NCI-H146 (cell line): ENCODE results near the gene GMPPA.

Source experiments
- DNase-seq: peaks from one replicate; lab custom pipeline; 2025; lab: John Stamatoyannopoulos, UW

GMPPA gene

DNA sequence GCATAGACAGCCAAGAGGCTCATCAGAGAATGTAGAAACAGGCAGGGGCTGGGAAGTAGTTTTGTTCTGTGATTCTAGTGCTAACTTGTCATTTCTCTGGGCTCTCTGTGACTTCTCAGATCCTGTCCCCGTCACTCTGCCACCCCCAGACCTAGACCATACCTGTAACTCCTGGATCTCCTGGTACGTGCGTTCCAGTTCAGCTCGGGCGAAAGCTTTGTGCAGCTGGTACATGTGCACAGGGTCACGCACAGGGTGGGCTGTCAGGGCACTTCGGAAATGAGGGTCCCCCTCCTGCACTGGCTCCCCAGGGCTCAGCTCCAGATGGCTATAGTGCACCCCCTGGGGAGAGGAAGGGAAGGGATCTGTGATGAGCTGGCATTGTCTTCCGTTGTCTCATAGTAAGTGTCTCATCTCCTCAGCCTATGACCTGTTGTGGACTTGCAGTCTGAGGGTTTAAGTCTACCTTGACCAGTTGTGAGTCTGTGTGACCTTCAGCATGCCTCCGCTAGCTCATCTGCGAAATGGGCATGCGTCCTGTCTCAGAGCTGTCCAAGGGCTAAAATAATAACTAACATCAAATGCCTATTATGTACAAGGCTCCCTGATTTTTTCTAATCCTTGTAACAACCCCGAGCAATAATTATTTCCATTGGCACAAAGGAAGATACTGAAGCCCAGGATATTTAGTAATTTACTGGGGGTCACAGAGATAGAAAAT is 42.3 kb downstream of the GMPPA start:
- no peak for DNase-seq

DNA sequence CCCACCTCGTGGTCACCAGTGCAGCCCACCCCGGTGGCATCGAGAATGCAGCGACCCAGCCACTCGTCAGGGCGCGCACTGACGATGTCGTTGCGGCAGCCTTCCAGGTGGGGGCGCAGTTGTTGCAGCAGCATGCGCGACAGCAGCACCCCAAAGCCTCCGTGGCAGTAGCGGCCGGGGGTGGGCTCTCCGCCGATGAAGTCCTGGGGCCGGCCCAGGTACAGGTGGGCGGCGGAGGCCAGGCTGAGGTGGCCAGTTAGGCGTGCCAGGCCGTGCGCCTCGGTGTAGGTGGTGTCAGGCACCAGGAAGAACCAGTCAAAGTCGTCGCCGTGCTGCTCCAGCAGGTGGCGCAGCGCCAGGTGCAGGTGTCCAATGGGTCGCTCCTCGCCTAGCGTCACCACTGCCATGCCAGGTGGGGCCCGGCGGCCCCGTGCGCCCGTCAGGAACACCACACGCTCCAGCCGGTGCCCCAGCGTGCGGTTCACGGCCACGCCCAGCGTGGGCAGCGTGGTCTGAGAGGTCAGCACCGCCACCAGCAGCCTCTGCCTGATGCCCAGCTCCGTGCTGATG is 43.0 kb downstream of the GMPPA start:
- peak; percentile 82 for DNase-seq

DNA sequence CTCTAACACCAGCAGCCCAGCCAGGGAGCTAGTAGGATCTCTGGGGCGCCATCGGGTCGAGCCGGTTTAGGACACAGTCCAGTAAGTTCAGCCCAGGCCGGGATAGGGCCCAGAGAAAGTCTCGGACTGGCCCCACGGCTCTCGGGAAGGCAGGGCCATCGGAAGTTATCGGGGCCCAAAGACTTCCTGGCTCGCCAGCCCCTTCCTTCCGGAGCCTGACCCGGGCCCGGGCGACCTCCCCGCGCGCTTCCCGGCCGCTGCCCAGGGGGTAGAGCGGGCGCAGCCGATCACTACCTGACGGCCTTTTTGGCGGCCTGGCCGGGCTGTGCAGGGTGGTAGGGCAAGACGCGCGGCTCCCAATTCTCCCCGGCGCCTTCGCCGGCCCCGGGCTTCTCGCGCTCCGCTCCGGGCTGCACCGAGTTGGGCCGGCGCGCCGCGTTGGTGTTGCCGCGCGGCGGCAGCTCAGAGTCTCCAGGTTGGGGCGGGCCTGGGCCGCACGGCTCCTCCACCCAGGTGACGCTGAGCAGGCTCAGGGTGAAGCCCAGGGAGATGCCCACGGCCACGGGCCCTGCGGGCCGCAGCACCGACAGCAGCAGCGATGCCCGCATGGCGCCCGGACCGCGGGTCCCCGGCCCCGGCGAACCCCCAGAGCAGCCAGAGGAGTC is 44.4 kb downstream of the GMPPA start:
- peak; percentile 20 for DNase-seq

DNA sequence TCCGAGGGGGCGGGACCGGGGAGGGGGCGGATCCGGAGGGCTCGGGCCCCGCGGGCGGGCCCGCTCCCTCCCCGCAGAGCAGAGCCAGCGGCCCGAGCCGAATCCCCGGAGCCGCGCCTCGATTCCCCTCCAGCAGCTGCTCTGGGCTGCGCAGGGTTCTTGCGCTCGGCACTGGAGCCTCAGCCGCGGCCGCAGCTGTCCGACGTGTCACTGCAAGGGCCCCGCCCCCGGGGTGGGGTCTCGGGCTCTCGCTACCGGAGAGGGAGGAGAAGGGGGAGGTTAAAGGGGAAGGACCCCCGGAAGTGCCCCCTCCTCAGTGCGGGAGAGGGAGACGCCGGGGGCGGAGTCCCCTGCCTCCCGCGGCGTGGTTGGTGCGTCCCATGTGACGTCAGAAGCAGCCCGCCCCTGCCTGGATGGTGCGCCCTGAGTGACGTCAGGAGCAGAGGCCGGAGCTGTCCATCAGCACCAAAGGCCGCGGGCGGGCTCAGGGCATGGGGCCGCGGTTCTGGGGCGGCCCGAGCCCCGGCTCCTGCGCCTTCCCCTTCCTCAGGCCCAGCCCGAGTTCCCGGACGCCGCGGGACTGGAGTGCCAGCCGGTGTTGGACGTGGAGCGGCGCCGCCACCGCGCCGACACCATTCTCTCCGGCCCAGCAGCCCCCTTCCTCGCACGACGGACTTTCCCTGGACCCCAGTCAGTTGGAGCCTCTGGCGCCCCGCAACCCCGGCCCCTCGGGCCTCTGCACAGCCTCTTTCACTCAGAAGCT is 45.1 kb downstream of the GMPPA start, which contains the start of the genes CHPF and TMEM198:
Gene CHPF, minus strand, starts transcription at position 214 of the 763 bp plus-strand sequence. CDS start 271 bp downstream, outside the sequence.
Gene TMEM198, plus strand, starts transcription at position 433 of the 763 bp plus-strand sequence. CDS start 700 bp downstream, outside the sequence.
- peak; percentile 98 for DNase-seq

DNA sequence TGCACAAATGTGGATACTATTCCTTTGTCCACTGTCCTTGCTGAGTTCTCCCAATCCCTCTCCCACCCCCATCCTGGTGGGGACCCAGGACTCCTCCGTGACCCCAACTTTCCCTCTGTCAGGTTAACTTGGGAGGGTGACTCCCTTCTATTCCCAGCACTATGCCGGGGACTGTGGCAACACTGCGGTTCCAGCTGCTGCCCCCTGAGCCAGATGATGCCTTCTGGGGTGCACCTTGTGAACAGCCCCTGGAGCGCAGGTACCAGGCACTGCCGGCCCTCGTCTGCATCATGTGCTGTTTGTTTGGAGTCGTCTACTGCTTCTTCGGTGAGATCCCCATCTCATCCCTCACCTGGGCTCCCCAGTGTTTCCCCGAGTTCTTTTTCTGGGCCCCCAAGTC is 45.9 kb downstream of the GMPPA start:
- DNase-seq: no peak

DNA sequence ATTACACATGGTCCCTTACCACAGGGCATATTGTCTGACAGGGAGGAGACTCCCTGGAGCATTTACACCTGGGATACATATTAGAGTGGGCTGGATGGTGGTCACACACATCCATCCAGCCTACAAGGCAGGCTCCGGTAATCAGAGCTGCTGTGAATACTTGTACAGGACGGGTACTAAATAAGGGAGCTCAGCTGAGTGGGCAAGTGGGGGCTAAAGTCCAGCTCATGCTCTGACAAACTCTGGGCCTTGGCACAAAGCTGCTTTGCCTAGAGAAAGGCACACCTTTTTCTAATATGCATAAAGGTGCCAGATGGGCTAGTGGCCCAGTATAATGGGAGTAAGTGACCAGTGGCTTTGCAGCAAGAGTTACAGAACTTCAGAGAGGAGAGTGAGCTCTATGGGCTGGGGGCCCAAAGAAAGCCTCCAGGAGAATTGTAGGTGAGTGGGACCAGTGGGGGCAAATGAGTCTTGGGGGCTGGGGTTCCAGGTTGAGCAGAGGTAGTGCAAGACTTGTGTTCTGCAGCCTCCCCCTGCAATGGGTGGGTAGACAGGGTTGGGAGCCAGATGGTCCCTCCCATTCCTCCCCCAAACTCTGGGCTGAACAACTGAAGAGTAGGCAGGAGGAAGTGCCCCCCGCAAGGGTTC is 46.7 kb downstream of the GMPPA start:
- DNase-seq: no peak

DNA sequence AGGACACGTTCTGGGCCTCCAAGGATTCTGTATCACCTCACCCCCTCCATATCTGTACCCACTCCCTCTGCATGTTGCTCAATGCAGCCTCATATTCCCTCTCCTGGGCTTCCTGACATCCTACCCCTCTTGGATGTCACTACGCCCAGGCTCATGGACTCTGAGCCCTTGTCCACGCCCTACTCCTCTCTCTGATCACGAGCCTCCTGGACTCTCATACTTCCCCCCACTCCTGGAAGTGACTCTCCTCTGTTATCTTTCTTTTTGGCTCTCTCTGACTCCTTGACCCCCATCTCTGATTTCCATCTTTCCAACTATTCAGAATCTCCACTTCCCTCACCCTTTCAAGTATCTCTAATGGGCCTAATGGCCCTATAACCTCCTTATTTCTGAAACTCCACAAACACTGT is 47.3 kb downstream of the GMPPA start:
- DNase-seq: no peak

DNA sequence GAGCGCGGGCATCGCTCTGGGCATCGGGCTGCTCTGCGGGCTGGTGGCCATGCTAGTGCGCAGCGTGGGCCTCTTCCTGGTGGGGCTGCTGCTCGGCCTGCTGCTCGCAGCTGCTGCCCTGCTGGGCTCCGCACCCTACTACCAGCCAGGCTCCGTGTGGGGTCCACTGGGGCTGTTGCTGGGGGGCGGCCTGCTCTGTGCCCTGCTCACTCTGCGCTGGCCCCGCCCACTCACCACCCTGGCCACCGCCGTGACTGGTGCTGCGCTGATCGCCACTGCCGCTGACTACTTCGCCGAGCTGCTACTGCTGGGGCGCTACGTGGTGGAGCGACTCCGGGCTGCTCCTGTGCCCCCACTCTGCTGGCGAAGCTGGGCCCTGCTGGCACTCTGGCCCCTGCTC is 48.9 kb downstream of the GMPPA start:
- no peak for DNase-seq

DNA sequence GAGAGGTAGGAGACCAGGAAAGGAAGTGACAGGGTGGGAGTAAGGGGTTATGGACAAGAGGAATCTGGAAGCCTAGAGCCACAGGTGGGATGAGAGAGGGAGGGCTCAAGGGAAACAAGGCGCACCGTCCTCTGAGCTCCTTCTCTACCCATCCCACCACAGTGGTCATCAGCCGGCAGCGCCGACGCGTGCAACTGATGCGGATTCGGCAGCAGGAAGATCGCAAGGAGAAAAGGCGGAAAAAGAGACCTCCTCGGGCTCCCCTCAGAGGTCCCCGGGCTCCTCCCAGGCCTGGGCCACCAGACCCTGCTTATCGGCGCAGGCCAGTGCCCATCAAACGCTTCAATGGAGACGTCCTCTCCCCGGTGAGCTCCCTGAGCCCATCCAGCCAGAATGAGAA is 50.3 kb downstream of the GMPPA start:
- DNase-seq: no peak

DNA sequence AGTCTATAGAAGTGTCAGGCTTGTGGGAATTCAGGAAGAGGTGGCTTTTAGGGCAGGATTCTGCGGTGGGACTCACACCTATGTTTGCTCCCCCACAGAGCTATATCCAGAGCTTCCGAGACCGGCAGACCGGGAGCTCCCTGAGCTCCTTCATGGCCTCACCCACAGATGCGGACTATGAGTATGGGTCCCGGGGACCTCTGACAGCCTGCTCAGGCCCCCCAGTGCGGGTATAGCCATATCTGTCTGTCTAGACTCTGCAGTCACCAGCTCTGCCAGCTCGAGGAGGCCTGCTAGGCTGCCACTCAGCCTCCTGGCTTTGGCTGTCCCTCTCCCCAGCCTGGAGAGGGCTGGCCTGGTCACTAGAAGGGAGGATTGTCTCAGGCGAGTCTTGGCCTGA is 50.9 kb downstream of the GMPPA start:
- DNase-seq: no peak

DNA sequence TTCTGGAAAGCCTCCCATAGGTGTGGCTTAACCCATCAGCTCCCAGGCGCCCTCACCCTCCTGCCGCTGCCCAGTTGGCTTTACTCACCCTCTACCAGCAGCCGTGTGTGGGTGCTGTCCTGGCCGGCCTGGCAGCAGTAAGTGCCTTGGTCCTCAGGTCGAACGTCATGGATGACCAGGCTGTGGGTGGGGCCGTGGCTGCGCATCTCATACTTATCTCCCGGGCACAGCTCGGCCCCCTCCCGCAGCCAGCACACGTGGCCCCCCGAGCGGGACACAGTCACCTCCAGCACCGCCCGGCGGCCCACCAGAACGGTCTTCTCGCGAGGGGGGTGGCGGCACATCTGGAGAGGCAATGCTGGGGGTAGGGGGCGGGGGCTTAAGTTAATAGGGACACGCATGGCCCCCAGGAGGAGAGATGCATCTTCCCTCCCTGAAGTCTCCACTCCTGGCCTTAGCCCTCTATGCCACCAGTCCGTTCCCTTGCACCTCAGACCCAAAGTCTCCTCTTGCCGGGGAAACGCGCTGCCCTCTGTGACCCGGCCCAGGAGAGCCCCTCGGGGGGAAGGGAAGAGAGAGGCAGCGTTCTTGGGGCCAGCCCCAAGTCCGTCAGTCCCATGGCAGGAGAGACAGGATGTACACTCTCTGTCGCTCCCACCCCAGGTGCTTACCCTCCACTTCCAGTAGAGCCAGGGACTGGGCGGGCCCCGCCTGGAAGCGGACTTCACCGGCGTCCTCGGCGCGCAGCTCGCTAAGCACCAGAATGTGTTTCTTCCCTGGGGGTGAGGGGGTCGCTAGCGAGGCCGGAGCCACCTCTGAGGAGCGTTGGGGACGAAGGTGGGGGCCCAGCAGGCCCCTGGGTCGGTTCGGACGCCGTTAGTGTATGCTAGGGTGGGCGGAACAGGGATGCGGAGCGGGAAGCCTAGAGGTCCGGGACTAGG is 53.0 kb downstream of the GMPPA start:
- peak; percentile 69 for DNase-seq

DNA sequence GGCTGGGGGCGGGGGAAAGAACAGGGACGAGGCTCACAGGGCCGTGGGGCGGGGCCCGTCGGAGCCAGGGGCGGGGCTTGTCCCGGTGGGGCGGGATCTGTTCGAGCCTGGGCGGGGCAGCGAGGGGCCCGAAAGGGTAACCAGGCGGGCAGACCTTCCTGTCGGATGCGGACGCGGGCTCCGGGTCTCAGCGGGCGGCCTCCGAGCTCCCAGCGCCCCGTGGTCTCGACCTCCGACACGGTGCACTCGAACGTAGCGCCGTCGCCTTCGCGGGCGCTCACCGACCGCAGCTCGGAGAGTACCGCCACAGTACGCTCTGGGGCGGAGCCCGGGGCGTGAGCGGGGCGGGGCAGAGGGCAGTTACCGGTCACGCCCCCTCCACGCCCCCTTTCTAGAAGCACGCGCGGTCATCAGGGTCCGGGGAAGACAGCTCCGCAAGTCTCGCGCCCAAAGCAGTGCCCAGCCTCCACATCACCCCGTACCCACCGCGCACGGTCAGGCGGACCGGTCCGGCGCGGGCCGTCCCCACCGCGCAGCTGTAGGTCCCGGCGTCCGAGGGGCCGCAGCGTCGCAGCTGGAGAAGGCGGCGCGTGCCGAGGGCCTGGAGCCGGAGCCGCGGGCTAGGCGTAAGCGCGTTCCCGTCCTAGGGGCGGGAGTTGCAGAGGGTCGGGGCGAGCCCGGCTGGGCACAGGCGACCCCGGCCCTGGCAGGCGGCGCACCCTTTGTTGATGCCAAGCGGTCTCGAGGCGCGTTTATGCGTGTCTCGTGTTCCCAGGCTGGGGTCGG is 53.9 kb downstream of the GMPPA start:
- peak; percentile 82 for DNase-seq

DNA sequence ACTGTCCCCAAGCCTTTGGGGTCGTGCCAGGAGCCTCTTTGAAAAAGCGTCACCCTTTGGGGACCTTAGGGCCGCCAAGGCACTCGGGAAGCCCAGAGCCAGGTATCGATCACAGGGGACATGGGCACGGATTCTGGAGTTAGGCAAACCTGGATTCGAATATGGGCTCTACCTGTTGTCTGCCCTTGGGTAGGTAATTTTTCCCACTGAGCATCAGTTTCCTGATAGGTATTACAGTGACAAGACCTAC is 54.4 kb downstream of the GMPPA start:
- DNase-seq: no peak

DNA sequence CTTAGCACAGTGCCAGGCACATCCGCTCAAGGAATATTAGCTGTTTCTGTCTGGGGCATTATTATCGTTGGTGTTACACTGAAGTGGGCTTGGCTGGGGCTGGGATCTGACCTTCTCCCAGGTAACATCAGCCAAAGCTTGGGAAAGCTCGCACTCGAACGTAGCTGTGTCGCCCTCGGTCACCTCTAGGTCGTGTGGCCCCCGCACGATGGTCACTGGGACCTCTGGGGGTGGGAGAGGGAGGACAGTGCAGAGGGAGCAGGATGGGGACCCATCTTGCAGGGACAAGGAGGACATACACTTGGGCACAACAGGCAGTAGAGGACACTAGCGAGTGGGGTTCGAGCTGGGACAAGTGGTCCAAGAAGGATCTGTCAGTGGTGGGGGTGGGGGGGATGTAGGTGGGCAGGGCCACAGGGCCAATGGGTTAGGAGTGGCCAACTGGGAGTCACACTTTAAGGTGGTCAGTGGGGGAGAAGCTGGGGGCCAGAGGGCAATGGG is 54.8 kb downstream of the GMPPA start:
- DNase-seq: no peak

DNA sequence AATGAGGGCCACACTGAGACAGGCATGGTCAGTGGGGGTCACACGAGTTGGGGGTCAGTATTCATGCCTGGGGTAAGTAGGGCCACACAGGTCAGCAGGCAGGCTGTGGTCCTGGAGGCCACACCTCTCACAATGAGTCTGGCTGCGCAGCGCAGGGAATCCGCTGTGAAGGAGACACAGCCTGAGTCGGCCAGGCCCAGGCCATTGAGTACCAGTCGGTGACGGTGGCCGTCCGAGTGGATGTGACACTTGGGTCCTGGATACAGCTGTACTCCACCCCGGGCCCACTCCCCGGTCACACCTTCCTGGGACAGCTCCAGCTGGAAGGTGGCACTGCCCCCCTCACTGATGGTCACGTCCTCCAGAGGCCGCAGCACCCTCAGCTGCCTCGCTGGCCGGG is 55.7 kb downstream of the GMPPA start:
- no peak for DNase-seq

DNA sequence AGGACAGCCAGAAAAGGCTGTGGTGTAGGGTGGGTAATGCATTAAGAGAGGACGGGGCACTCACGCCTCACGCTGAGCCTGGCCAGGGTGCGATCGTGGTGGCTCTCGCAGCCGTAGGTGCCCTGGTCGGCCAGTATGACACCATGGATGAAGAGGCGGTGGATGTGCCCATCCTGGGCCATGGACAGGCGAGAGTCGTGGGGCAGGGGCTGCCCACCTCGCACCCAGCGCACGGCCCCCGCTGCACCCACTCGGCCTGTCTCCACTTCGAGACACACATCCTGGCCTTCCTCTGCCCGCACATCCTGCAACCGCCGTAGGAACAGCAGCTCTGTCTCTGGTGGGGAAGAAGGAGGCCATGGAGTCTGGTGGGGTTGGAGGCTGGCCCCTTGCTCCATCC is 57.3 kb downstream of the GMPPA start:
- no peak for DNase-seq

DNA sequence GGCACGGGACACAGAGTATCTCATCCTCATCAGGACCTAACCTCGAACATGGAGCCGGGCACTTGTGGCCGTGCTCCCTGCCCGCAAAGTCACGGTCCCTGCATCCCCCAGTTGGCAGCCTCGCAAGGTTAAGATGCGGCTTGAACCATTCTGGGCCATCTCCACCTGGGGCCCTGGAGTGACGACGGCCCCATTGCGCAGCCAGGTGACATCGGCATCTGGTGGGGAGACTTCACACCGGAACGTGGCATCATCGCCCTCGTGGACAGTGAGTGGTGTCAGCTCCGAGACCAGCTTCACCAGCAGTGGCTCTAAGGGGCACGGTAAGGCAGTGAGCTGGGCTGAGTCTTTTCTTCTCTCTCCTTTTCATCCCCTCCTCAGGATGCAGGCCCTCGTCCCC is 57.7 kb downstream of the GMPPA start:
- no peak for DNase-seq
